NCI-H2196 (cell line): ENCODE data around the gene CST3.

Experiments used
- DNase-seq: peaks from one replicate; lab custom pipeline; 2025; ENCODE audit not compliant: unreplicated experiment; lab: John Stamatoyannopoulos, UW

The CST3 gene

GRCh38 chr20:23603321-23603720 is 34.4 kb downstream of the CST3 start:
- DNase-seq = no peak

GRCh38 chr20:23602699-23603098 is 35.1 kb downstream of the CST3 start:
- DNase-seq = no peak

- no peak for DNase-seq
These were observed 35.5 kb downstream of the CST3 start for GRCh38 chr20:23602241-23602640.

GRCh38 chr20:23601715-23602114 is 36.0 kb downstream of the CST3 start:
- no peak for DNase-seq

GRCh38 chr20:23598481-23598880 is 39.3 kb downstream of the CST3 start:
- no peak for DNase-seq

GRCh38 chr20:23596579-23597250 is 41.0 kb downstream of the CST3 start:
- no peak for DNase-seq

- no peak for DNase-seq
These were observed 41.8 kb downstream of the CST3 start for GRCh38 chr20:23595941-23596340.

GRCh38 chr20:23588434-23589403 is 49.0 kb downstream of the CST3 start:
- DNase-seq = no peak

GRCh38 chr20:23587631-23588030 is 50.1 kb downstream of the CST3 start:
- no peak for DNase-seq

- DNase-seq = no peak
These were observed 50.8 kb downstream of the CST3 start for GRCh38 chr20:23586735-23587525.

GRCh38 chr20:23585808-23586734 is 51.7 kb downstream of the CST3 start:
- DNase-seq = no peak

GRCh38 chr20:23585449-23585807 is 52.3 kb downstream of the CST3 start:
- no peak for DNase-seq

- no peak for DNase-seq
These were observed 53.1 kb downstream of the CST3 start for GRCh38 chr20:23584434-23585199.
